Ishikawa (cell line): Measurements from ENCODE around the gene SHISA5.

Experiments
- CEBPB ChIP-seq: IDR thresholded peaks from 2 replicates; pipeline ENCODE4 v1.6.1; 2012
- CREB1 ChIP-seq: IDR thresholded peaks from 2 replicates; pipeline ENCODE4 v1.6.1; 2012; ENCODE audit warnings: low read depth
- EGR1 ChIP-seq: IDR thresholded peaks from 2 replicates; pipeline ENCODE4 v1.6.1; 2012
- EP300 ChIP-seq: IDR thresholded peaks from 2 replicates; pipeline ENCODE4 v1.6.1; 2012; ENCODE audit warnings: borderline replicate concordance
- FOXM1 ChIP-seq: IDR thresholded peaks from 2 replicates; pipeline ENCODE4 v1.6.1; 2012; ENCODE audit warnings: low read depth, borderline replicate concordance
- NFIC ChIP-seq: IDR thresholded peaks from 2 replicates; pipeline ENCODE4 v1.6.1; 2012
- RAD21 ChIP-seq: IDR thresholded peaks from 2 replicates; pipeline ENCODE4 v1.6.1; 2012; ENCODE audit warnings: low read depth
- TAF1 ChIP-seq: IDR thresholded peaks from 2 replicates; pipeline ENCODE4 v1.6.1; 2012; ENCODE audit warnings: low read depth, mild to moderate bottlenecking
- TCF12 ChIP-seq: IDR thresholded peaks from 2 replicates; pipeline ENCODE4 v1.6.1; 2012; ENCODE audit warnings: low read depth
- TEAD4 ChIP-seq: IDR thresholded peaks from 2 replicates; pipeline ENCODE4 v1.6.1; 2012
- USF1 ChIP-seq: IDR thresholded peaks from 2 replicates; pipeline ENCODE4 v1.6.1; 2012
- YY1 ChIP-seq: IDR thresholded peaks from 2 replicates; pipeline ENCODE4 v1.6.1; 2012; ENCODE audit warnings: low read depth
- ZBTB7A ChIP-seq: IDR thresholded peaks from 2 replicates; pipeline ENCODE4 v1.6.1; 2012; ENCODE audit warnings: low read depth
- TF ChIP-seq, protein P1 (sequence below): IDR thresholded peaks from 2 replicates; pipeline ENCODE4 v1.6.1; 2012; ENCODE audit warnings: low read depth, mild to moderate bottlenecking
- TF ChIP-seq, protein P2 (sequence below): IDR thresholded peaks from 2 replicates; pipeline ENCODE4 v1.6.1; 2012

Gene SHISA5

GRCh38 chr3:48474619-48475018, 29.4 kb downstream of the SHISA5 start:
- TF ChIP-seq, protein P1, sequence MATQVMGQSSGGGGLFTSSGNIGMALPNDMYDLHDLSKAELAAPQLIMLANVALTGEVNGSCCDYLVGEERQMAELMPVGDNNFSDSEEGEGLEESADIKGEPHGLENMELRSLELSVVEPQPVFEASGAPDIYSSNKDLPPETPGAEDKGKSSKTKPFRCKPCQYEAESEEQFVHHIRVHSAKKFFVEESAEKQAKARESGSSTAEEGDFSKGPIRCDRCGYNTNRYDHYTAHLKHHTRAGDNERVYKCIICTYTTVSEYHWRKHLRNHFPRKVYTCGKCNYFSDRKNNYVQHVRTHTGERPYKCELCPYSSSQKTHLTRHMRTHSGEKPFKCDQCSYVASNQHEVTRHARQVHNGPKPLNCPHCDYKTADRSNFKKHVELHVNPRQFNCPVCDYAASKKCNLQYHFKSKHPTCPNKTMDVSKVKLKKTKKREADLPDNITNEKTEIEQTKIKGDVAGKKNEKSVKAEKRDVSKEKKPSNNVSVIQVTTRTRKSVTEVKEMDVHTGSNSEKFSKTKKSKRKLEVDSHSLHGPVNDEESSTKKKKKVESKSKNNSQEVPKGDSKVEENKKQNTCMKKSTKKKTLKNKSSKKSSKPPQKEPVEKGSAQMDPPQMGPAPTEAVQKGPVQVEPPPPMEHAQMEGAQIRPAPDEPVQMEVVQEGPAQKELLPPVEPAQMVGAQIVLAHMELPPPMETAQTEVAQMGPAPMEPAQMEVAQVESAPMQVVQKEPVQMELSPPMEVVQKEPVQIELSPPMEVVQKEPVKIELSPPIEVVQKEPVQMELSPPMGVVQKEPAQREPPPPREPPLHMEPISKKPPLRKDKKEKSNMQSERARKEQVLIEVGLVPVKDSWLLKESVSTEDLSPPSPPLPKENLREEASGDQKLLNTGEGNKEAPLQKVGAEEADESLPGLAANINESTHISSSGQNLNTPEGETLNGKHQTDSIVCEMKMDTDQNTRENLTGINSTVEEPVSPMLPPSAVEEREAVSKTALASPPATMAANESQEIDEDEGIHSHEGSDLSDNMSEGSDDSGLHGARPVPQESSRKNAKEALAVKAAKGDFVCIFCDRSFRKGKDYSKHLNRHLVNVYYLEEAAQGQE: no peak
- TF ChIP-seq TEAD4 (no peak), TAF1 (no peak), FOXM1 (no peak), YY1 (no peak), NFIC (no peak), ZBTB7A (no peak)
- TF ChIP-seq, protein P2, sequence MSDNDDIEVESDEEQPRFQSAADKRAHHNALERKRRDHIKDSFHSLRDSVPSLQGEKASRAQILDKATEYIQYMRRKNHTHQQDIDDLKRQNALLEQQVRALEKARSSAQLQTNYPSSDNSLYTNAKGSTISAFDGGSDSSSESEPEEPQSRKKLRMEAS: no peak

GRCh38 chr3:48473617-48473952, 30.4 kb downstream of the SHISA5 start:
- no peak for TF ChIP-seq YY1
- no peak for TF ChIP-seq CEBPB
- no peak for TF ChIP-seq EGR1
- no peak for TF ChIP-seq RAD21
- no peak for TF ChIP-seq ZBTB7A
- no peak for TF ChIP-seq CREB1
- TF ChIP-seq NFIC: no peak
- TF ChIP-seq EP300: no peak
- TF ChIP-seq TAF1: no peak
- TF ChIP-seq TCF12: no peak
- TF ChIP-seq, protein P1: no peak

- peak; percentile 22; the same call in 1 of the 2 replicates for TF ChIP-seq RAD21
- TF ChIP-seq USF1: no peak
- peak; percentile 84 for TF ChIP-seq CREB1
- peak; percentile 66; the same call in 1 of the 2 replicates for TF ChIP-seq TCF12
- peak; percentile 79 for TF ChIP-seq NFIC
- TF ChIP-seq, protein P2: peak; percentile 69
- peak; percentile 69; the same call in 1 of the 2 replicates for TF ChIP-seq ZBTB7A
- TF ChIP-seq TAF1: peak; percentile 51; the same call in 1 of the 2 replicates
- TF ChIP-seq EP300: peak; percentile 26; the same call in 1 of the 2 replicates
- peak; percentile 63; the same call in 1 of the 2 replicates for TF ChIP-seq YY1
- TF ChIP-seq EGR1: no peak
- TF ChIP-seq TEAD4: no peak
These were observed 30.9 kb downstream of the SHISA5 start for GRCh38 chr3:48472923-48473616.

DNA sequence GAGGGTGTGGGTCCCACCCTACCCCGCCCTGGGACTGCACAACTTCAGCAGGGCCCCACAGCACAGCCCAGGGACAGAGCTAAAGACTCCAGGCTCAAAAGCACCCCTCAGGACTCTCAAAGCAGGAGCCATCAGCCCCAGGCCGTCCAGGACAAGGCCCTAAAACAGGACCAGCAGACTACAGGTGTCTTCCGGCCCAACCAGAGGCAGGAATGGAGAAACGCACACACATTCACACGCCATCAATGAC, 31.4 kb downstream of the SHISA5 start:
- TF ChIP-seq USF1 (no peak), CEBPB (no peak), RAD21 (no peak)
- TF ChIP-seq, protein P1: no peak

- TF ChIP-seq NFIC (no peak), RAD21 (no peak), TCF12 (no peak), CREB1 (no peak), TEAD4 (no peak), TAF1 (no peak), YY1 (no peak), USF1 (no peak), CEBPB (no peak), EGR1 (no peak), EP300 (no peak), ZBTB7A (no peak)
- TF ChIP-seq, protein P1: no peak
- TF ChIP-seq, protein P2: no peak
These were observed 33.7 kb downstream of the SHISA5 start for GRCh38 chr3:48470286-48470685.
